ENCODE data around the gene ARHGAP24.

DNA sequence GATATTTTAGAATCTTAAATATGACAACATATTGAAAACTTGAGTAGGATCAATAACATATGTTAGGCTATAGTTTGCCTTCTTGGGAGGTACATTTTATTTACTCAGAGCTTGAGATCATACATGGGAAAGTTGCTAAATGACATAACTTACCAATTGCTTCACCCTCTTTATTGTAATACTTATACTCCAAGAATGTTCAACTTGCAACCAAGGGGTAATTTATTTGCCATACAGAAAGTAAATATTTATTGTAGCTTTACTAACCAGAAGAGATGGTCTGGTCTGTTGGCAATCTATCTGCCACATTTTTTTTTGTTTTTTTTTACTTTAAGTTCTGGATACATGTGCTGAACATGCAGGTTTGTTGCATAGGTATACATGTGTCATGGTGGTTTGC lies 426.6 kb downstream of the ARHGAP24 start:
- TF ChIP-seq CEBPB (IDR thresholded peaks at IDR 0.05) (no peak), CREB1 (IDR thresholded peaks at IDR 0.05; ENCODE audit: low read depth) (no peak), FOXM1 (IDR thresholded peaks at IDR 0.05; ENCODE audit: borderline replicate concordance, low read depth) (no peak), EGR1 (IDR thresholded peaks at IDR 0.05) (no peak), YY1 (IDR thresholded peaks at IDR 0.05; ENCODE audit: low read depth) (no peak), EP300 (IDR thresholded peaks at IDR 0.05; ENCODE audit: borderline replicate concordance) (no peak), TEAD4 (IDR thresholded peaks at IDR 0.05) (no peak), TCF12 (IDR thresholded peaks at IDR 0.05; ENCODE audit: low read depth) (no peak), TAF1 (IDR thresholded peaks at IDR 0.05; ENCODE audit: low read depth) (no peak)
- TF ChIP-seq, protein P1, sequence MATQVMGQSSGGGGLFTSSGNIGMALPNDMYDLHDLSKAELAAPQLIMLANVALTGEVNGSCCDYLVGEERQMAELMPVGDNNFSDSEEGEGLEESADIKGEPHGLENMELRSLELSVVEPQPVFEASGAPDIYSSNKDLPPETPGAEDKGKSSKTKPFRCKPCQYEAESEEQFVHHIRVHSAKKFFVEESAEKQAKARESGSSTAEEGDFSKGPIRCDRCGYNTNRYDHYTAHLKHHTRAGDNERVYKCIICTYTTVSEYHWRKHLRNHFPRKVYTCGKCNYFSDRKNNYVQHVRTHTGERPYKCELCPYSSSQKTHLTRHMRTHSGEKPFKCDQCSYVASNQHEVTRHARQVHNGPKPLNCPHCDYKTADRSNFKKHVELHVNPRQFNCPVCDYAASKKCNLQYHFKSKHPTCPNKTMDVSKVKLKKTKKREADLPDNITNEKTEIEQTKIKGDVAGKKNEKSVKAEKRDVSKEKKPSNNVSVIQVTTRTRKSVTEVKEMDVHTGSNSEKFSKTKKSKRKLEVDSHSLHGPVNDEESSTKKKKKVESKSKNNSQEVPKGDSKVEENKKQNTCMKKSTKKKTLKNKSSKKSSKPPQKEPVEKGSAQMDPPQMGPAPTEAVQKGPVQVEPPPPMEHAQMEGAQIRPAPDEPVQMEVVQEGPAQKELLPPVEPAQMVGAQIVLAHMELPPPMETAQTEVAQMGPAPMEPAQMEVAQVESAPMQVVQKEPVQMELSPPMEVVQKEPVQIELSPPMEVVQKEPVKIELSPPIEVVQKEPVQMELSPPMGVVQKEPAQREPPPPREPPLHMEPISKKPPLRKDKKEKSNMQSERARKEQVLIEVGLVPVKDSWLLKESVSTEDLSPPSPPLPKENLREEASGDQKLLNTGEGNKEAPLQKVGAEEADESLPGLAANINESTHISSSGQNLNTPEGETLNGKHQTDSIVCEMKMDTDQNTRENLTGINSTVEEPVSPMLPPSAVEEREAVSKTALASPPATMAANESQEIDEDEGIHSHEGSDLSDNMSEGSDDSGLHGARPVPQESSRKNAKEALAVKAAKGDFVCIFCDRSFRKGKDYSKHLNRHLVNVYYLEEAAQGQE (IDR thresholded peaks at IDR 0.05; ENCODE audit: low read depth): no peak
- TF ChIP-seq, protein P2, sequence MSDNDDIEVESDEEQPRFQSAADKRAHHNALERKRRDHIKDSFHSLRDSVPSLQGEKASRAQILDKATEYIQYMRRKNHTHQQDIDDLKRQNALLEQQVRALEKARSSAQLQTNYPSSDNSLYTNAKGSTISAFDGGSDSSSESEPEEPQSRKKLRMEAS (IDR thresholded peaks at IDR 0.05): no peak
